Activated CD4-positive, alpha-beta memory T cell treated with anti-CD3 and anti-CD28 coated beads, Interleukin-2, amount 10 ng/mL, durations not matched to agents 7 days and 5 days (primary cell): Measurements from ENCODE around the gene GABBR1. TPM values are rescaled to one million over a fixed set of nuclear protein-coding genes. Genes with fewer than 3 reads are reported as not detected.

Source experiments
- CTCF ChIA-PET: fragments of 350-600 bp; sonication (Branson Sonifier 250); formaldehyde crosslinking; loops from one replicate; lab custom pipeline; 2021; ENCODE audit warnings: antibody characterized with exemption, inconsistent platforms; lab: Charles Lee
- POLR2A ChIA-PET: fragments of 350-600 bp; sonication (Branson Sonifier 250); formaldehyde crosslinking; loops from one replicate; lab custom pipeline; 2021; ENCODE audit warnings: antibody characterized with exemption; lab: Charles Lee
- DNase-seq: peaks from one replicate; pipeline ENCODE4 v3.0.0-alpha.2; 2020
- H3K27ac Mint-ChIP-seq: one replicate; pipeline ENCODE4 v1.8.0; 2021; ENCODE audit warnings: mild to moderate bottlenecking, mixed read lengths
- H3K27me3 Mint-ChIP-seq: one replicate; pipeline ENCODE4 v1.8.0; 2021; ENCODE audit warnings: mixed read lengths
- H3K36me3 Mint-ChIP-seq: one replicate; pipeline ENCODE4 v1.8.0; 2021; ENCODE audit warnings: low read depth, mixed read lengths
- H3K4me1 Mint-ChIP-seq: one replicate; pipeline ENCODE4 v1.8.0; 2021; ENCODE audit warnings: mixed read lengths
- H3K4me3 Mint-ChIP-seq: one replicate; pipeline ENCODE4 v1.8.0; 2021; ENCODE audit warnings: mild to moderate bottlenecking, mixed read lengths
- H3K9me3 Mint-ChIP-seq: one replicate; pipeline ENCODE4 v1.8.0; 2021; ENCODE audit warnings: mixed read lengths
- total RNA-seq, 2 experiments: library from RNA; stranded (reverse); gene quantifications; one replicate each; pipeline ENCODE4 v1.2.3, GENCODE V29; 2021

The GABBR1 gene
- total RNA-seq, 2 experiments from 2014 or later, result 32.8 to 35.0 TPM

DNA sequence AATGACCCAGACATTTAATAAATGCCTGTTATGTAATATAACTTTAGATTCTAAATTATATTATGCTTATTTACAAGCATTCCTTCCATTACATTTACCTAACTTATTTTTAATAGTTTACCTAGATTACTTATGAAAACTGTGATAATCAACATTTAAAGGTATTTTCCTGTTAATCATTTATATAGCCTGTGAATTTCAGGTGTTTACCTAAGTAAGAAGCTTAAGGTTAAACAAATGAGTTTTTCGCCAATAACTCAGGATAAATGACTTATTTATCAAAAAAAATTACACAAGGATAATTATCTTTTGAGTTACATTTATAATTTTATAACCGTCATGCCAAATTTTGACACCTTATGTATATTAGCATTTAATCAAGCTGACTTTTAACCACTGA is 108.9 kb downstream of the GABBR1 start:
- H3K27ac Mint-ChIP-seq, result no peak overlapping the region
- no peaks in the 10 kb centered on the region for H3K36me3 Mint-ChIP-seq
- ChIA-PET CTCF (no interaction called here), POLR2A (no interaction called here)
- DNase-seq, result no peak
- no peaks in the 10 kb centered on the region for H3K4me1 Mint-ChIP-seq
- no peak overlapping the region for H3K4me3 Mint-ChIP-seq
- H3K27me3 Mint-ChIP-seq, result peaks cover 35% of the 10 kb centered on the region
- H3K9me3 Mint-ChIP-seq, result no peaks in the 10 kb centered on the region

DNA sequence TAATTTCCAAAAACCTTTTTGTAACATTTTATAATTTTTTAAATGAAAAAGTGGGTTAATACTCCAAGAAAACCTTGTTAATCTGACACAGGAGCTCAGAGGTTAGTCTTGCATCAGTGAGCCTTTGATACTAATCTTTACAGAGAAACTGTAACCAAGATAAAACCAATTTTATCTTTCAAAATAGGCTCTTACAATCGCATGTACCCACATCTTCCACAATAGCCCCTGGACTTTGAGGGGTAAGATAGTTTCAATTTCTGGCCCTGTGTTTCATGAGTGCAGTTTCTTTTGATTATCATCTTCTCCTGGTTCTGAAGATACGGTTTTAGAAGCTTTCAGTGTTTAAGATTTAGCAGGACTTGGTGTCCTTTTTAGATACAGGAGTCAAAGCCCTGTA is 110.8 kb downstream of the GABBR1 start:
- Mint-ChIP-seq H3K36me3 (no peaks in the 10 kb centered on the region), H3K9me3 (no peaks in the 10 kb centered on the region), H3K27me3 (peaks cover 33% of the 10 kb centered on the region), H3K4me1 (no peaks in the 10 kb centered on the region), H3K4me3 (no peak overlapping the region), H3K27ac (no peak overlapping the region)
- DNase-seq, result no peak
- ChIA-PET POLR2A (no interaction called here), CTCF (no interaction called here)

DNA sequence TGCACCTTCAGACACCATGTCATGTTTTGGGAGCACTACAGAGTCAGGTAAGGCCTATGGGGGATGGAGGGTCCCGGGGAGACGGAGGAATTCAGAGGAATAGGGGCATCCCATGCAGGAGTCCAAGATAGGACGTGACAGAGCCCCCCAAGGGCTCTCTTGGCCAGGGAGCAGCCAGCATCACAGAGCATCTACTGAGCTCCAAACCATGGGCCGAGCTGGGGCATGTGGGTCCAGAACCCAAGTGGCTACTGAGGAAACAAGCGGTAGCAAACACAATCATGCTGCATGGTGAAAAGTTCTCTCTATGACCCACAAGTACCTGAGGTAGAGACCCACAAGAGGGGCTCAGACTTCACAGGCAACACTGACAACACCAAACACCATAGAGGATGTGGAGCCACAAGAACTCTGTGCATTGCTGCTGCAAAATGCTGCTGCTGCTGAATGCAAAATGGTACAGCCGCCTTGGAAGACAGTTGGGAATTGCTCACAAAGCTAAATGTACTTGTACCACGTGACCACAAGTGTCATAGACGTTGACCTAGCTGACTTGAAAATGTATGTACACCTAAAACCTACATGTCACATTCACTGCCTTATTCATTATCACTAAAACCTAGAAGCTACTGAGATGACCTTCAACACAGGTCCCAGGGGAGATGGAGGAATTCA is 111.8 kb downstream of the GABBR1 start:
- H3K27ac Mint-ChIP-seq, result no peak overlapping the region
- DNase-seq, result no peak
- H3K4me3 Mint-ChIP-seq, result no peak overlapping the region
- no peaks in the 10 kb centered on the region for H3K9me3 Mint-ChIP-seq
- peaks cover 5% of the 10 kb centered on the region for H3K4me1 Mint-ChIP-seq
- H3K27me3 Mint-ChIP-seq, result peaks cover 29% of the 10 kb centered on the region
- CTCF ChIA-PET, result no interaction called here
- POLR2A ChIA-PET, result no interaction called here
- no peaks in the 10 kb centered on the region for H3K36me3 Mint-ChIP-seq

DNA sequence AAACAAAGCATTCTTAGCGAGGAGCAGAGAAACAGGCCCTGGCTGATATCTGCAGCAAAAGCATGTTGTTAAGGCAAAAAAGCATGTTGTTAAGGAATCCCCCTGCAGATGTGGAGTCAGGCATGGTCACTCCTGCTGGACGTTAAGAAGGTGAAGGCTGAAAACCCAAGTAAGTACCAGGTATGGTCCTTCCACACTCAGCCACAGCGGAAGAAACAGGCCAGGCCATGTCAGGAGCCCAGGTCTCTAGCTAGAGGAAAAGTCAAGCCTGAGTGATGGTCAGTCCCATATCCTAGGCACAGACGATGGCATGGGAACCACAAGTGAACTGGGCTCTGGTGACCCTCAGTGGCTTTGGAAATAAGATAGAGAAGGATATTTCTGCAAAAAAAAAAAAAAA is 112.8 kb downstream of the GABBR1 start:
- CTCF ChIA-PET, result no interaction called here
- H3K9me3 Mint-ChIP-seq, result no peaks in the 10 kb centered on the region
- no peaks in the 10 kb centered on the region for H3K36me3 Mint-ChIP-seq
- no peak overlapping the region for H3K4me3 Mint-ChIP-seq
- peaks cover 10% of the 10 kb centered on the region for H3K4me1 Mint-ChIP-seq
- no peak for DNase-seq
- H3K27ac Mint-ChIP-seq, result no peak overlapping the region
- POLR2A ChIA-PET, result no interaction called here
- peaks cover 20% of the 10 kb centered on the region for H3K27me3 Mint-ChIP-seq

DNA sequence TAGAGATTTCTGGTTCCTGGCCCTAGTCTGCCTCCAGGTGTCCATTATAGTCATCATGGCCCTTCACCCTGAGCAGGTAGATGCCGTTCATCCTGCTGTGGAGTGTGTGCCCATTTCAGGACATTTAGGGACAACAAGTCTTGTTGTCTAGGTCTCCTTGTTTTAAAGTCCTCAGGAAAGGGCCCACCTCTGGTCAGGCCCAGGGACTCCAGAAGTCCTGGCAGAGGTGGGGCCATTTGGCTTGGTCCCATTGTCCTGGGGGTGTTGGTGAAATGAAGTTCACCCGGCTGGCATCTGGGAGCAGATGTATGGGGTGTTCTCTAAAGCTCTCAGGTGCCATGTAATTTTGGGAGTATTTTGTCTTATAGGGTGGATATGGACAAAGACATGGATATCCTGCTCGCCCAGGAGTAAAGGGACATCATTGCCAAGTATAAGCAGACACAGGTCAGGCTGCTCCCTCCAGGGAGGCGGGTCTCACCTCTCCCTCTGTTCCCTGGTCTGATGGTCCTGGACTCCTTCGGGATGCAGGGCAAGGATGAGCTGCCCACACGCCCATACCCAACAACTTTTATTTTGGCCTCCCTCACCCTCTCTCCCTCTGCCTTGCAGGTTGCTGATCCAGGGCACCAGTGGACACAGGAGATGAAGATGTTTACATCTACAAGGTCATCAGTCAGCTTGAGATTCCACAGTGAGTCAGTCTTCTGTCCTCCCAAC is 113.5 kb downstream of the GABBR1 start:
- POLR2A ChIA-PET, result no interaction called here
- H3K4me3 Mint-ChIP-seq, result no peak overlapping the region
- H3K4me1 Mint-ChIP-seq, result peaks cover 14% of the 10 kb centered on the region
- H3K36me3 Mint-ChIP-seq, result no peaks in the 10 kb centered on the region
- peaks cover 14% of the 10 kb centered on the region for H3K27me3 Mint-ChIP-seq
- no peaks in the 10 kb centered on the region for H3K9me3 Mint-ChIP-seq
- CTCF ChIA-PET, result no interaction called here
- H3K27ac Mint-ChIP-seq, result no peak overlapping the region
- DNase-seq, result no peak

DNA sequence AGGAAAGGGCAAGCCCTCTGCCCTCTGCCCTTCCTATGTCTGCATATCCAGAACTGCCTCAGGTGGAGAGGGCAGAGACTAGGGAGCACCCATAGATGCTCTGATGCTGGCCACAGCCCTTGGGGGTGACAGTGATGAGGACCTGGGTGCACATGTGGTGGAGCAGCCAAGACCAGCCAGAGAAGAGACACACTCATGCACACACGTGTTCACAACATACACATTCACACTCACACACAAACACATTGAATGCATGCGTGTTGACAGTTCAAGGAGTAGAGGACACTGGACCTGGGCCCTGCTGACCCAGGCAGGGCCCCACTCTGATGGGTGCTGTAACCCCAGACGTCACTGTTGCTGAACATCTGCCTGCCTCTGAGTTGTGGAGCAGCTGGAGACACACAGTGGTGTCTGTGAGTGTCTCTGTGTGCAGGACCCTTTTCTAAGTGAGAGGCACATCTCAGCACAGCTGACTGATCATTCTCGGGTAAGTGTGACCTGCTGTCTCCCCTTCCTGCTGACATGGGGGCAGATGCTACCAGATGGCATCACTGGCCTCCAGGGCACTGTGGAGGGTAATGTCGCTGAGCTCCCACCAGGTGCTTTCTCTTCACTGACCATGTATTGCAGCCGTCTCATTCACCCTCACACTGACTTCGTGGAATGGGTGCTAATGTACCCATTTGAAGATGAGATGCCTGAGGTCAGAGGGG is 115.1 kb downstream of the GABBR1 start:
- no peaks in the 10 kb centered on the region for H3K36me3 Mint-ChIP-seq
- POLR2A ChIA-PET, result no interaction called here
- no peak overlapping the region for H3K4me3 Mint-ChIP-seq
- no peak for DNase-seq
- no peaks in the 10 kb centered on the region for H3K9me3 Mint-ChIP-seq
- peaks cover 14% of the 10 kb centered on the region for H3K4me1 Mint-ChIP-seq
- H3K27me3 Mint-ChIP-seq, result peaks cover 6% of the 10 kb centered on the region
- H3K27ac Mint-ChIP-seq, result no peak overlapping the region
- CTCF ChIA-PET, result no interaction called here

DNA sequence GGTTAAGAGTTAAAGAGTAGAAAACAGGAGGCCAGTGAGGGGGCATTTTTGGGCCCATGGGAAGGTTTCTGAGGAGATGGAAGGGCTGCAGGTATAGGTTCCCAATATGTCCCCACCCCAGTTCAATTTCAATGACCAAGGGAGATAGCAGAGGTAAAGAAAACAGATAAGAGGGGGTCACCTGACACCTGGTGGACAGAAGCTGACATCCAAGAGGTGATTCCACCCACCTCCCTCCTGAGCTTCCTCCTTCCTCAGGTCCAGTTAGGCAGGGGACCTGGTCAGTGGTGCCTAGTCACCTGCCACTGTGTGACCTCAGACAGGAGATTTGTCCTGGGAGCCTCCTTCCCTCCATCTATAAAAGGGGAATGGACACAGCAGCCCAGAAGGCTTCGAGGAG is 115.7 kb downstream of the GABBR1 start:
- POLR2A ChIA-PET, result no interaction called here
- no peak for DNase-seq
- H3K4me1 Mint-ChIP-seq, result peaks cover 14% of the 10 kb centered on the region

DNA sequence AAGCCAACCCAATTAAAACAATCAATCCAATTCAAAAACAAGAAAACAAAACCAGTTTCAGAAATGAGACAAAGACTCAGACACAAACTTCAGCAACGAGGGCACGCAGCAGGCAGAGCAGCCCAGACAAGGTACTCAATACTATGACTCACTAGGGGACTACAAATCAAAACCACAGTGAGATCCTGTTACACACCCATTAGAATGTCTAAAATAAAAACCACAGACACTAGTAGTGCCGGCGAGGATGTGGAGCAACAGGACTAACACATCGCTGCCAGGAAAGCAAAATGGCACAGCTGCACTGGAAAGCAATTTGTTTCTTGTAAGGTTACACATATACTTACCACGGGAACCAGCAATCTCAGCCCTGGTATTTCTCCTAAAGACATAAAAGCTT is 116.9 kb downstream of the GABBR1 start:
- Mint-ChIP-seq H3K27me3 (peaks cover 1% of the 10 kb centered on the region), H3K36me3 (no peaks in the 10 kb centered on the region), H3K27ac (no peak overlapping the region), H3K4me3 (no peak overlapping the region), H3K4me1 (peaks cover 14% of the 10 kb centered on the region), H3K9me3 (no peaks in the 10 kb centered on the region)
- POLR2A ChIA-PET, result no interaction called here
- CTCF ChIA-PET, result no interaction called here
- DNase-seq, result peak; percentile 50

More for the DNA sequence above, 115.7 kb downstream of the GABBR1 start:
- no peaks in the 10 kb centered on the region for H3K9me3 Mint-ChIP-seq
- H3K27ac Mint-ChIP-seq, result no peak overlapping the region
- CTCF ChIA-PET, result no interaction called here
- no peaks in the 10 kb centered on the region for H3K36me3 Mint-ChIP-seq
- H3K4me3 Mint-ChIP-seq, result no peak overlapping the region
- peaks cover 4% of the 10 kb centered on the region for H3K27me3 Mint-ChIP-seq

DNA sequence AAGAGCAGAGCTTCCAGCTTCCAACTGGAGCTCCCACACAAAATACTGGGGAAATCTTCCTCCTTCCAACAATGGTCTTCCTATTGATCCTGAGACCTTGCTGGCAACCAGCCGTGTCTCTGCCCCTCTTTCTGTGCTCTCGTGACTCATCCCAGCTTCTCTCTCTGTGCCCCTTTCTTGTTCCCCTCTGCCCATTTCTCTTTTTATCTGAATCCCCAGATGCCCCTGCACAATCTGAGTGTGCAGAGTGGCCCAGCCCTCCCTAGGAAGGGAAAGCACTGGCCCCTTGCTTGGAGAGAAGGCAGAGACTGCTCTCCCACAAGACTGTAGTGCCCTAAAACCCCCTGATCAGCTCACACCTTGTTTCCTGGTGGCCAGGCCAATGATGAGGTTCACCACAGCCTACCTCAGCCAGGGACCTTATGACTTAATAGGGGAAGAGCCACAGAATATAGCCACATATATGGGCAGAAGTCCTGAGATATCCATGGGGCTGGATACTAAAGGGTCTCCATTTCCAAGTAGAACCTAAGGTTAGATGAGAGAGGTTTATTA is 122.2 kb downstream of the GABBR1 start:
- no peaks in the 10 kb centered on the region for H3K36me3 Mint-ChIP-seq
- POLR2A ChIA-PET, result no interaction called here
- DNase-seq, result no peak
- no peak overlapping the region for H3K27ac Mint-ChIP-seq
- no peaks in the 10 kb centered on the region for H3K9me3 Mint-ChIP-seq
- CTCF ChIA-PET, result no interaction called here
- no peaks in the 10 kb centered on the region for H3K27me3 Mint-ChIP-seq
- peaks cover 11% of the 10 kb centered on the region for H3K4me1 Mint-ChIP-seq
- no peak overlapping the region for H3K4me3 Mint-ChIP-seq

DNA sequence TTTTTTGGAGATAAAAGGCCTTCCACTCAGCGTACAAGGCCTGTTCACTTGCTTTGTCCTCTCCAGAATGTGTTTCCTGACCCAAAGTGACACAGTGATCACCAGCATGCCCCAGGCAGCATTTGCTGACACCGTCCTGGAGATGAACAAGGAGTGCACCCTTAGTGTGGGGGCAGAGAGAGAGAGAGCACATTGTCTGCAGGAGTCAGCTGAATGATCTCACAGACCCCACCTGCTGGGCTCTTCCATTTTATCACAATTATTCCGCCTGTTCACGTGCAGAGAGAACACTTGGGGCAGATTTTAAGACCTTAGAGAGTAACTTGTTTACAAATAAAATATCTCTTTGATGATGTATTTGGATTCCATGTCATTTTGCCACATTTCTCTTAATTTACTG is 122.8 kb downstream of the GABBR1 start:
- Mint-ChIP-seq H3K36me3 (no peaks in the 10 kb centered on the region), H3K27ac (no peak overlapping the region), H3K27me3 (no peaks in the 10 kb centered on the region), H3K4me1 (peaks cover 10% of the 10 kb centered on the region), H3K4me3 (no peak overlapping the region), H3K9me3 (no peaks in the 10 kb centered on the region)
- CTCF ChIA-PET, result no interaction called here
- POLR2A ChIA-PET, result no interaction called here
- DNase-seq, result no peak

Other genes starting within 250 kb of the GABBR1 start
- gene OR12D2, start 237.6 kb downstream of the GABBR1 start, total RNA-seq, result not detected
- gene OR12D1, start 218.3 kb downstream of the GABBR1 start, total RNA-seq, result not detected
- not detected for gene OR10C1, start 193.9 kb downstream of the GABBR1 start, total RNA-seq
- not detected for gene OR11A1, start 176.1 kb downstream of the GABBR1 start, total RNA-seq
- not detected for gene OR2H1, start 176.0 kb downstream of the GABBR1 start, total RNA-seq
- gene MAS1L, start 145.2 kb downstream of the GABBR1 start, total RNA-seq, result not detected
- under 1 TPM; 0.38 to 0.40 TPM for gene UBD, start 73.5 kb downstream of the GABBR1 start, total RNA-seq
- gene OR2H2, start 48.1 kb downstream of the GABBR1 start, total RNA-seq, result not detected
- gene MOG, start 23.9 kb upstream of the GABBR1 start, total RNA-seq, result not detected
- gene ZFP57, start 48.0 kb upstream of the GABBR1 start, total RNA-seq, result not detected
- 100 to 1,000 TPM; 318 to 346 TPM for gene HLA-F, start 90.3 kb upstream of the GABBR1 start, total RNA-seq
- gene HLA-G, start 194.6 kb upstream of the GABBR1 start, total RNA-seq, result under 1 TPM in 1 of 2 experiments, not detected in 1; 0.15 TPM